ENCODE results near the gene SUCLG1.

- TF ChIP-seq CTCF (IDR thresholded peaks at IDR 0.05; ENCODE audit: insufficient read depth, low read depth, low read length) (no peak), EZH2 (IDR thresholded peaks at IDR 0.05; ENCODE audit: insufficient read depth, low read length) (no peak)
These were observed 2.2 kb upstream of the SUCLG1 start for GRCh38 chr2:84461310-84461709.

Data from astrocyte (in vitro differentiated cells and primary cell).